NCI-H1092 treated with DMSO at 0.1 percent for 48 hours (cell line): Measurements from ENCODE around the gene EXOC7.
"Not testable (repeated sequence)": the region's sequence is repeated elsewhere in the genome, so short reads cannot be mapped to it uniquely, and the experiment has no call there.

Experiments
- DNase-seq: peaks from one replicate; lab custom pipeline; 2025; lab: John Stamatoyannopoulos, UW

EXOC7 gene

GRCh38 chr17:76042868-76043267, 60.7 kb downstream of the EXOC7 start:
- not testable (repeated sequence) for DNase-seq

GRCh38 chr17:76040376-76040775, 63.2 kb downstream of the EXOC7 start:
- no peak for DNase-seq

GRCh38 chr17:76039121-76039520, 64.5 kb downstream of the EXOC7 start:
- DNase-seq, result no peak

- no peak for DNase-seq
Observed at GRCh38 chr17:76038050-76038449, 65.5 kb downstream of the EXOC7 start.

GRCh38 chr17:76036497-76037261, 66.9 kb downstream of the EXOC7 start:
- DNase-seq, result no peak

GRCh38 chr17:76034428-76035350, 68.9 kb downstream of the EXOC7 start:
- DNase-seq, result no peak

GRCh38 chr17:76033139-76033538, 70.4 kb downstream of the EXOC7 start:
- DNase-seq, result no peak

GRCh38 chr17:76032780-76033108, 70.8 kb downstream of the EXOC7 start:
- DNase-seq, result no peak

GRCh38 chr17:76032073-76032779, 71.4 kb downstream of the EXOC7 start:
- peak; percentile 71 for DNase-seq
